SK-N-SH treated with all-trans-retinoic acid at 6 μM for 48 hours (cell line): ENCODE results near the gene ZSWIM6.
A peak's percentile ranks its signal among the peaks of the same experiment; 100 is the strongest.

ENCODE experiments used
- ATAC-seq: fragments of 200-7000 bp; cut with Tn5 transposase; 3 replicates; pipeline ENCODE4 v1.9.1; 2020; ENCODE audit warnings: mild to moderate bottlenecking, moderate library complexity
- ARNTL ChIP-seq: fragments of 450-650 bp; formaldehyde crosslinking; IDR thresholded peaks from 2 replicates; pipeline ENCODE4 v1.5.0; 2020; ENCODE audit warnings: low read depth, mild to moderate bottlenecking, moderate library complexity, borderline replicate concordance
- BACH2 ChIP-seq: fragments of 250-450 bp; sonication (Bioruptor Pico); IDR thresholded peaks from 2 replicates; pipeline ENCODE4 v1.9.0; 2021; ENCODE audit warnings: mild to moderate bottlenecking, borderline replicate concordance
- CREB5 ChIP-seq: fragments of 250-450 bp; sonication (Bioruptor Pico); IDR thresholded peaks from 2 replicates; pipeline ENCODE4 v1.5.1; 2020; ENCODE audit warnings: low read depth, mild to moderate bottlenecking, moderate library complexity
- CSDC2 ChIP-seq: fragments of 250-450 bp; sonication (Bioruptor Pico); IDR thresholded peaks from 2 replicates; pipeline ENCODE4 v1.5.0; 2020; ENCODE audit warnings: mild to moderate bottlenecking, moderate library complexity
- CSRNP3 ChIP-seq: fragments of 250-450 bp; sonication (Bioruptor Pico); IDR thresholded peaks from 2 replicates; pipeline ENCODE4 v1.5.1; 2021; ENCODE audit warnings: mild to moderate bottlenecking, moderate library complexity
- ESRRG ChIP-seq: fragments of 250-450 bp; sonication (Bioruptor Pico); IDR thresholded peaks from 2 replicates; pipeline ENCODE4 v1.6.1; 2021; ENCODE audit warnings: mild to moderate bottlenecking
- GLIS3 ChIP-seq: fragments of 250-450 bp; sonication (Bioruptor Pico); IDR thresholded peaks from 2 replicates; pipeline ENCODE4 v1.5.0; 2020; ENCODE audit warnings: mild to moderate bottlenecking, moderate library complexity
- ISL1 ChIP-seq: fragments of 250-450 bp; sonication (Bioruptor Pico); IDR thresholded peaks from 2 replicates; pipeline ENCODE4 v2.1.2; 2022; ENCODE audit warnings: mild to moderate bottlenecking, moderate library complexity
- OSR1 ChIP-seq: fragments of 250-450 bp; sonication (Bioruptor Pico); IDR thresholded peaks from 2 replicates; pipeline ENCODE4 v1.8.0; 2022; ENCODE audit warnings: moderate library complexity, mild to moderate bottlenecking, inconsistent platforms
- PATZ1 ChIP-seq: fragments of 250-450 bp; sonication (Bioruptor Pico); IDR thresholded peaks from 2 replicates; pipeline ENCODE4 v1.8.0; 2020; ENCODE audit warnings: mild to moderate bottlenecking, moderate library complexity, borderline replicate concordance
- POU6F1 ChIP-seq: fragments of 250-450 bp; sonication (Bioruptor Pico); IDR thresholded peaks from 2 replicates; pipeline ENCODE4 v1.8.0; 2021; ENCODE audit warnings: low read depth, mild to moderate bottlenecking, moderate library complexity, borderline replicate concordance
- PPARA ChIP-seq: fragments of 250-450 bp; sonication (Bioruptor Pico); IDR thresholded peaks from 2 replicates; pipeline ENCODE4 v1.5.0; 2020; ENCODE audit warnings: mild to moderate bottlenecking, borderline replicate concordance
- SNAI2 ChIP-seq: fragments of 250-450 bp; sonication (Bioruptor Pico); IDR thresholded peaks from 2 replicates; pipeline ENCODE4 v1.5.0; 2020; ENCODE audit warnings: mild to moderate bottlenecking, moderate library complexity
- TCF4 ChIP-seq: fragments of 250-450 bp; sonication (Bioruptor Pico); IDR thresholded peaks from 2 replicates; pipeline ENCODE4 v1.8.0; 2021; ENCODE audit warnings: mild to moderate bottlenecking, moderate library complexity, borderline replicate concordance
- TOX ChIP-seq: fragments of 250-450 bp; sonication (Bioruptor Pico); IDR thresholded peaks from 2 replicates; pipeline ENCODE4 v1.8.0; 2021; ENCODE audit warnings: mild to moderate bottlenecking, moderate library complexity, borderline replicate concordance
- ZC3H10 ChIP-seq: fragments of 250-450 bp; sonication (Bioruptor Pico); IDR thresholded peaks from 2 replicates; pipeline ENCODE4 v1.5.1; 2021; ENCODE audit warnings: mild to moderate bottlenecking, moderate library complexity
- ZFP30 ChIP-seq: fragments of 450-650 bp; formaldehyde crosslinking; IDR thresholded peaks from 2 replicates; pipeline ENCODE4 v1.5.0; 2022; ENCODE audit warnings: mild to moderate bottlenecking, moderate library complexity
- ZNF565 ChIP-seq: fragments of 450-650 bp; formaldehyde crosslinking; conservative IDR thresholded peaks from 2 replicates; pipeline ENCODE4 v1.5.0; 2020; ENCODE audit warnings: low read depth, mild to moderate bottlenecking, moderate library complexity
- ZNF70 ChIP-seq: fragments of 450-650 bp; formaldehyde crosslinking; IDR thresholded peaks from 2 replicates; pipeline ENCODE4 v1.5.0; 2020; ENCODE audit warnings: mild to moderate bottlenecking, moderate library complexity

The ZSWIM6 gene

GRCh38 chr5:61313960-61314681 is 17.9 kb upstream of the ZSWIM6 start:
- peak; percentile 87 for ATAC-seq
- TF ChIP-seq ESRRG (CRISPR knock-in tag): no peak
- no peak for TF ChIP-seq SNAI2 (CRISPR knock-in tag)
- TF ChIP-seq ZFP30: no peak
- TF ChIP-seq CSDC2: no peak
- no peak for TF ChIP-seq ZNF70 (CRISPR knock-in tag)
- no peak for TF ChIP-seq PATZ1 (CRISPR knock-in tag)
- no peak for TF ChIP-seq BACH2 (CRISPR knock-in tag)
- TF ChIP-seq TOX: no peak
- TF ChIP-seq ZC3H10 (CRISPR knock-in tag): no peak
- TF ChIP-seq PPARA (CRISPR knock-in tag): no peak
- TF ChIP-seq CSRNP3: no peak
- no peak for TF ChIP-seq POU6F1 (CRISPR knock-in tag)
- no peak for TF ChIP-seq ZNF565
- no peak for TF ChIP-seq CREB5 (CRISPR knock-in tag)
- TF ChIP-seq GLIS3 (CRISPR knock-in tag): no peak
- no peak; the same call in 1 of the 2 replicates for TF ChIP-seq ISL1 (CRISPR knock-in tag)

- no peak for ATAC-seq
- TF ChIP-seq ARNTL (CRISPR knock-in tag): no peak
- TF ChIP-seq ZFP30: no peak
- no peak for TF ChIP-seq TCF4
- TF ChIP-seq CSDC2: no peak
- no peak for TF ChIP-seq OSR1
- no peak for TF ChIP-seq PPARA (CRISPR knock-in tag)
- TF ChIP-seq TOX: no peak
- no peak for TF ChIP-seq CSRNP3
- no peak for TF ChIP-seq PATZ1 (CRISPR knock-in tag)
- no peak for TF ChIP-seq GLIS3 (CRISPR knock-in tag)
- no peak for TF ChIP-seq ISL1 (CRISPR knock-in tag)
- TF ChIP-seq ZNF565: no peak
- no peak for TF ChIP-seq ZC3H10 (CRISPR knock-in tag)
- TF ChIP-seq BACH2 (CRISPR knock-in tag): no peak
- no peak for TF ChIP-seq ESRRG (CRISPR knock-in tag)
Observed at GRCh38 chr5:61318376-61318775, 13.7 kb upstream of the ZSWIM6 start.
